Loucy (cell line): ENCODE data around the gene CYP3A5.

Experiments
- CTCF ChIP-seq: fragments of 200-600 bp; sonication (generic); conservative IDR thresholded peaks from 2 replicates; pipeline ENCODE4 v1.5.1; 2014; ENCODE audit warnings: mild to moderate bottlenecking, antibody characterized with exemption, low read length
- EZH2phosphoT487 ChIP-seq: fragments of 200-600 bp; IDR thresholded peaks from 2 replicates; pipeline ENCODE4 v1.6.1; 2018; ENCODE audit warnings: antibody characterized with exemption, mild to moderate bottlenecking, moderate library complexity, borderline replicate concordance

GRCh38 chr7:99699946-99700345 is 20.1 kb upstream of the CYP3A5 start:
- no peak for TF ChIP-seq CTCF
- TF ChIP-seq EZH2phosphoT487, result no peak
